Right forelimb (tissue), 1 donor: ENCODE data around the gene MAEA.
A peak's percentile ranks its signal among the peaks of the same experiment; 100 is the strongest.

Experiments used
- DNase-seq: peaks from one replicate; pipeline ENCODE4 v3.0.0-alpha.2; 2018

Gene MAEA

DNA sequence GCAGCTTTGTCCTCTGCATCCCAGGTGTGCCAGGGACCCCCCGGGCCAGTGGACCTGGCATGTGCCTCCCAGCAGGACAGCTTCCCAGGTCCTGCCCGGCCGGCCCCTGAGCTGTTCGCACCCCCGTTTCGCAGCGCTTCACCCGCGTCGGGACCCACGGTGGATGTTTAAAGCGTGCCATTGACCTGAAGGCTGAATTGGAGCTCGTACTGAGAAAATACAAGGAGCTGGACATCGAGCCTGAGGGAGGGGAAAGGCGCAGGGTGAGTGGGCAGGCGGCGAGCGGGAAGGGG, 65.2 kb downstream of the MAEA start:
- no peak for DNase-seq

DNA sequence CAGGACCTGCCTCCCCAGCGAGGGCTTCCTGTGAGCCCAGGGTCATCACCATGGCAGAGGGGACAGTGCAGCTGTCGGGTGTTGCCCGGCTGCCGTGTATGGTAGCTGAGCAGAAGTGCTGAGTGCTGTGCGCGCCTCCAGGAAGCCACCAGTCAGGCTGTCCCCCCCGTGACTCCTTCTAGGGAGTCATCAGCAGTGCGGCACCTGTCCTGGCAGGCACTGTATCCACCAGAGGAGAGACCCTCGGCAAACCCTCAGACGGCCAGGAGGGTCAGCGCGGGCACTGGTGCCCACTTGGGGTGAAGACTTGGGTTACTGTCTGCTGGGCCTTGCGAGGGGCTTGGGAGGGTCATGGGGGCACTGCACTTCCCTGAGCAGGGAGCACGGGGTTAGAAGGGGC, 65.7 kb downstream of the MAEA start:
- no peak for DNase-seq

DNA sequence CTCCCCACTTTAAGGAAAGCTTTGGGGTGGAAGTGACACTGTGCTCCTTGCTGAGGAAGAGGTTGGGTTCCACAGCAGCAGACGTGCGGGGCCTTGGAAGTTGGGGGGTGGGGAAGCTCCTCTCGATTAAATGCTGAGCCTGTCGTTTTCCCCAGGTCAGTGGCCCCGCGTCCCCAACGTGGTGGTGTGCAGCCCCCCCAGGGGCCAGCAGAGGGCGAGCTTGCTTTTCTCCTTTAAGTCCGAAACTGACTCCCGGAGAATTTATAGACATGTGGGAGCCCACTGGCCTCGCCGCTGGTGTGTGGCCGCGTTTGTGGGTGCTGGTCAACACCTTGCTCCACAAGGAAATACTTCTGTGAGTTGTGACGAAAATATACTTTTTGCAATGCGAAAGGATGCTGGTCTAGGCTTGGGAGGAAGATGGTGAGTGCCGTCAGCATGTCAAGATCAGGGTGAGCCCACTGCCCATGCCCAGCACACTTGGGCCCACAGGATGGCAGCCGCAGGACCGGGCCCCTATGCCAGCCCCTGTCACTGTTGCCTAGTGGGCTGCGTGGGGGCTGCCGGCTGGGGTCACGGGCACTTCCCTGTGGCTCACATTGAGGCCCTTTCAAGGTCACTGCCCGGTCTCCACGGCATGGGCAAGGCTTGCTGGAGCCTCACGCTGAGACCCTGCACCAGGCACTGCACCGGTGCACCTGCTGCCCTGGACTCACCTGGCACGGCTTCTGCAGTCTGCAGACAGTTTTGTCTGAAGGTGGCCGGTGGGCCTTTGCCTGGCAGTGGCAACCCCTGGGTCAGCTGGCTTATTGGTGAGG, 66.7 kb downstream of the MAEA start:
- DNase-seq = peak; percentile 78

DNA sequence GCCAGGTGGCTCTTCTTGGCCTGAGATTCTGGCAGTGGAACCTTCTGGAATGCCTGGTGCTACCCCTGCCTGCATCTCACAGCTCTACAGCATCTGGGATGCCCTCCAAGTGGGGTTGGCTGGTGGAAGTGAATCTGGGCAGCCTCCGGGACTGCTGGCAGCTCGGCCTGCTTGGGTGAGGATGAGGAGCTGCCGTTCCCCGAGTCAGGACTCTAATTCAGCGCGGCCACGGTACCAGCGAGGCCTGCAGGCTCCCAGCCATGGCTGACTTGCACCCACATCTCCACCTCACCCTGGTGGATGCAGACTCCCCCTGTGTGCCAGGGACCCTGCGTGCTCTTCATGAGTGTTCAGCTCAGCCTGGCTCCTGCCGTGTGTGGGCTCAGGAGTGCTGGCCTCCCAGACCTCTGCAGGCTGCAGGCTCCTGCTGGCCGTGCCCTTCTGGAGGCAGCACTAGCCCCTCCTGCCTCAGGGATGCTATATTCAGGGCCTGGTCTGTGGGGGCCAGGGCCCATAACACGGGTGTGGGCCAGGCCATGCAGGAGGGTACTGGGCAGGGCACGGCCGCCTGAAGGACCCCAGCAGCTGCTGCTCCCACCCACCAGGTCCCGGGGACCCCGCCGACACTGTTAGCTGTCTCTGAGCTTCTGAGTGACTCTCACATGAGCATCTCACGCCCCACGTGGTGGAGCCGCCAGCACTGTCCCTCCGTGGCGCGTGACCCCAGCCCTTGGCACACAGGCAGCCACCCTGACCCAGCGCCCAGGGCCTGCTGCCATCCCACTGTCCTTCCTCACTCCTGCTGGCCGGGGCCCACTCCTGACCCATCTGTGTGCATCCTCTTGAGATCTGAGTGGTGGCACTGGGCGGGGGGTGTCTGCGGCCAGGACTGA, 67.9 kb downstream of the MAEA start:
- no peak for DNase-seq

GRCh38 chr4:1358421-1359143, 68.9 kb downstream of the MAEA start:
- no peak for DNase-seq

- no peak for DNase-seq
Measured at GRCh38 chr4:1359144-1359501, 69.4 kb downstream of the MAEA start.

GRCh38 chr4:1359976-1360375, 70.3 kb downstream of the MAEA start:
- no peak for DNase-seq

GRCh38 chr4:1360423-1361283, 71.0 kb downstream of the MAEA start:
- DNase-seq = no peak

DNA sequence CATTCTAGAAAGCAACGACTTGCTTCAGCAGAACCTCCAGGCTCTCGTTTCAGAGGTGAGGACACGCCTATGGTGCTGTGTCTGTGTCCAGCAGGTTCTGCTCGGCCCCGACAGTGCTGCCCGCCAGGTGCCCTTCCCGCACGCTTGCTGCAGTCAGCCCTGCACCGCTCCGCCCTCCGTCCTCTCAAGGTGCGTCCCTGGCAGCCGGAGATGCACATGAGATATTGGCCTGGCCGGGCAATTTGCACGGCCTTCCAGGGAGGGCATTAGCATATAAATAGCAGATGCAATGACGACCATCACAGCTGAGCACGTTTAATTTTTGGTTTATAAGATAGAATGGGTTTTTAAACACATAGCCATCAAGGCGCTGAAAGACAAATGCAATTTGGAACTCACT, 71.7 kb downstream of the MAEA start:
- no peak for DNase-seq

- no peak for DNase-seq
Measured at GRCh38 chr4:1362046-1362445, 72.4 kb downstream of the MAEA start.

DNA sequence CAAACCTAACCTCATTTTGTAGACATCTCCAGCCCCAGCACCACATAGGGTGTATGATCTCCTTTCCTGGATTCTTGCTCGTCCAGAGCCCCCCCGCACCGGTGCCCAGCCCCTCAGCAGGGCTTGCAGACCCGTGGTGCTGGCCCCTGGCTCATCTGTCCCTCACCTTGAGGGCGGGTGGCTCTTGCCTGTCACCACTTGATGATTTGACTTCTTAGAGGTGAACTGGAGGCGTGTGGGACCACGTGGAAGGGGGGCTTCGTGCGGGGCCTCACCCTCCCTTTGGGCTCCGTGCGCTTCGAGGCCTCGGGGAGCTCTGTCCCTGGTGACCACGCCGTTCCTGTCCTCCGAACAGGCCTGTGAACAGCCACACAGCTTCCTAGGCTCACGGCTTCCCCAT, 72.8 kb downstream of the MAEA start:
- DNase-seq = no peak

GRCh38 chr4:1363513-1363912, 73.8 kb downstream of the MAEA start:
- DNase-seq = no peak

DNA sequence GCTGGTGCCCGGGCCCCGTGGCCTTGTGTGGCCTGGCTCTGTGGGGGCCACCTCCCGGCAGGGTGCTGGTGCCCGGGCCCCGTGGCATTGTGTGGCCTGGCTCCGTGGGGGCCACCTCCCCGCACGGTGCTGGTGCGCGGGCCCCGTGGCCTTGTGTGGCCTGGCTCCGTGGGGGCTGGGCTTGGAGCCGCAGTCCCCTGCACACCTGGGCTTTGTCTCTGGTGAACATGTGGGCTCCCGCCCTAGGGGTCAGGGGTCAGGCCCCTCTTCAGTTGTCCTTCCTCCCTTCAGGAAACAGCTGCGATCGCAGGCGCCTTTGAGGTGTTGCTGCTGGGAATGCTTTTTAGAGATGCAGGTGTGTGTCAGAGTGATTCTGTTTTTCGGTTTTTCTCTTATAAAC, 74.5 kb downstream of the MAEA start:
- no peak for DNase-seq

DNA sequence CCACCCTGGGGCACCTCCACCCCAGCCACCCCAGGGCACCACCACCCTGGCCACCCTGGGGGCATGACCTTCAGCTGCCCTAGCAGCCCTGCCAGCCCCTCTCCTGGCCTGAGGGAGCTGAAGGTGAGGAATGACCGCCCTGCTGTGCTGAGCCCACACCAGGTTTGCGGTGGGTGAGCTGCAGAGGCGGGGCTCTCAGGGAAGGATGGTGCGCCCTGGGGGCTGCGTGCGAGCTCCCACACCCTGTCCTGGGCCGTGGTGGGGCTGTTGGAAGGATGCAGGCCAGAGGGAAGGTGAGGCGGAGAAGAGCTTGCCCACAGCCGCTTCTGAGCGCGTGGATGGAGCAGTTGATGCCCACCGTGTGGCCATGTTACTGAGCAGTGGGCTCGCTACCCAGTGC, 75.1 kb downstream of the MAEA start:
- DNase-seq = no peak

- DNase-seq = no peak
Measured at GRCh38 chr4:1365271-1366178, 75.8 kb downstream of the MAEA start.

- peak; percentile 30 for DNase-seq
Measured at GRCh38 chr4:1366371-1367229, 76.9 kb downstream of the MAEA start.

- DNase-seq = peak; percentile 17
Measured at GRCh38 chr4:1367230-1367935, 77.7 kb downstream of the MAEA start.

GRCh38 chr4:1367936-1368289, 78.2 kb downstream of the MAEA start:
- peak; percentile 25 for DNase-seq

DNA sequence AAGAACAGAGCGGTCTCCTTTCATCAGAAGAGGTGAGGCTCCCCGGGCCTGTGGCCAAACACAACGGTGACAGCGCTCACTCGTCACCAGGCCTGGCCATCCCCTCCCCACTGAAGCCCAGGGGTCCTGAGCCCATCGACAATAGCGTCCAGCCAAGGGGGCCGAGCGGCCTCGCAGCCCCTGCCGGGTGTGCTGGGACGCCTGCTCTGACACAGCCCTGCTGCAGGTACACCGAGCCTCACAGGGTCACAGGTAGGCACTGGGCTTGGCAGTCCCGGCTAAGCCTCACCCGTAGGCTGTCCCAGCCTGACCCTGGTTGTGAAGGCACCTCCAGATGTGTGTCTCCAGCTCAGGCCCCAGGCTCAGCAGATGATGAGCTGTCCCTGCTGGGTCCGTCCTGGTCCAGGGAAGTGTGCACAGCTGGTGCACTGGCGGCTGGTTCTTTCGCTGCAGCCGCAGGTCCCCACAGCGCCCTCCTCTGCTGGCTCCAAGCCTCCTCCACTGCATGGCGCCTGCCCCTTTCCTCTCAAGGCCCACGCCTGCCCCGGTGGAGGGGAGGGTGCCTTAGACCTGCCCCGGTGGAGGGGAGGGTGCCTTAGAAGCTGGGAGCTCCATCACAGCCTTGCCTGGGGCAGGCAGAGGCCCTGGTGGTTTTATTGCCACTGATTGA, 78.9 kb downstream of the MAEA start:
- peak; percentile 36 for DNase-seq

DNA sequence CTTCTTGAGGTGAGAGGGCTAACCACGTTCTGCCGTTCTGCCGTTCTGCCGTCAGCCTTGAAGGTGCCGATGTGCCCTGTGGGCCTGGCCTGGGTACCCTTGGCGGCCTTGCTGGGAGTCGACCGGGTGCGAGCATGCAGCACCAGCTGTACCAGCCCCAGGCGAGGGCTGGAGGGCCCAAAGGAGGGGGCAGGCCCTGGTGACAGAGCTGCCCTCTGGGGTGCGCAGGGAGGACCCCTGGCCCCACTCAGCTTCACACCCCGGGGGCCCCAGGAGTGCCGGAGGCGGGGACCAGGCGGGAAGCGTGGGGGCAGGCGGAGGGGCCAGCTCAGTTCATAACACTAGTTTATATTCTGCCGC, 79.4 kb downstream of the MAEA start:
- peak; percentile 27 for DNase-seq
